ENCODE data around the gene PTPN14. TPM values are rescaled to one million over a fixed set of nuclear protein-coding genes. Genes with fewer than 3 reads are reported as not detected.

The PTPN14 gene
- total RNA-seq, 1 experiment from 2014 or later, result 76.4 TPM

DNA sequence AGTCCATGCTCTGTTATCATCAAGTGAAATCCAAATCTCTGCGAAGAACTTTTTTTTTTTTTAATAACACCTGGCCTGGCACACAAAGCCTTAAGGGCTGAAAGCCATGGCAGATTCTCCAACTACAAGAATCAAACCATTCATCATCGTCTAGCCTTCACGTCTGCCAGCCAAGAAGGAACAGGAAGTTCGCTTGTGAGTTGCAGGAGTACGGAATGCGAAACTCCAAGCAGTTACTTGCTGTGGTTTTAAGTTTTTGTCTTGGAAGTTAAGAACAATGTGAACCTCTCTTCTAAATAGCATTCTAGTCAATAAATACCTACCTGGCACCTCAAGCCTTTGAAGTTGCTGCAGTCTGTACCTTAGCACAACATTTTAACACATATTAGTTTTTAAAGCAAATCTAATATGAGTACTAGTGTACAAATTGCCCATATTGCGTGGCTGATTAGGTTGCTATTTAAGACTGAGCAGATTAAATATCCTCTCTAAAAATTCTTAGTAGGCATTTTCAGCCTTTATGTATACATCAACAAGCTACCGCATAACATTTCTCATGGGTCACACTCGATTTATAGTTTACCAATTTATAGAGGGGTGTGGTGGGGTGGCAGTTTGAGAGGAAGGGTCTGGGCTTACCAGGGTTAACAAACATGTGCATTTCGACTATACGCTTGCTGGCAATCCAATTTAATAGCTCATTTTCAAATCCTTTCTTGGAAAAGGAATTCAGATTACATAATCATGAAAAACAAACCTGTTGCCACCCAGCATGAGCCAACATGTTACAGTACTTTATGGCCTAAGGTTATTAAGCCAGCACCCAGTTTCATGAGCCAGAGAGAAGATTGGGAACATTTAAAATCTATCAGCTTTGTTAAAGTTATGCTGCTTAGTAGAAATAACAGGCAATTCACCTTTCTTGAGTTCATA lies 22.2 kb upstream of the PTPN14 start:
- no peak overlapping the region for H3K4me3 Mint-ChIP-seq
- TF ChIP-seq, protein P1, sequence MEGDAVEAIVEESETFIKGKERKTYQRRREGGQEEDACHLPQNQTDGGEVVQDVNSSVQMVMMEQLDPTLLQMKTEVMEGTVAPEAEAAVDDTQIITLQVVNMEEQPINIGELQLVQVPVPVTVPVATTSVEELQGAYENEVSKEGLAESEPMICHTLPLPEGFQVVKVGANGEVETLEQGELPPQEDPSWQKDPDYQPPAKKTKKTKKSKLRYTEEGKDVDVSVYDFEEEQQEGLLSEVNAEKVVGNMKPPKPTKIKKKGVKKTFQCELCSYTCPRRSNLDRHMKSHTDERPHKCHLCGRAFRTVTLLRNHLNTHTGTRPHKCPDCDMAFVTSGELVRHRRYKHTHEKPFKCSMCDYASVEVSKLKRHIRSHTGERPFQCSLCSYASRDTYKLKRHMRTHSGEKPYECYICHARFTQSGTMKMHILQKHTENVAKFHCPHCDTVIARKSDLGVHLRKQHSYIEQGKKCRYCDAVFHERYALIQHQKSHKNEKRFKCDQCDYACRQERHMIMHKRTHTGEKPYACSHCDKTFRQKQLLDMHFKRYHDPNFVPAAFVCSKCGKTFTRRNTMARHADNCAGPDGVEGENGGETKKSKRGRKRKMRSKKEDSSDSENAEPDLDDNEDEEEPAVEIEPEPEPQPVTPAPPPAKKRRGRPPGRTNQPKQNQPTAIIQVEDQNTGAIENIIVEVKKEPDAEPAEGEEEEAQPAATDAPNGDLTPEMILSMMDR (conservative IDR thresholded peaks at IDR 0.05), result no peak
- H3K9me3 Mint-ChIP-seq, result peaks cover 20 to 21% of the 10 kb centered on the region in 2 experiments
- Histone ChIP-seq H4K8ac (replicated peaks; ENCODE audit: insufficient read length, low read depth, low read length) (no peak overlapping the region), H2AK5ac (ENCODE audit: insufficient read length, low read length) (no peak overlapping the region), H2BK20ac (ENCODE audit: low read depth, low read length, poor library complexity, severe bottlenecking) (no peak overlapping the region), H2BK15ac (ENCODE audit: low read depth, low read length) (no peak overlapping the region), H3K23me2 (ENCODE audit: insufficient read length, low read depth, low read length, poor library complexity, severe bottlenecking) (no peaks in the 10 kb centered on the region), H3K4me2 (ENCODE audit: insufficient read depth, insufficient read length, low read length) (no peak overlapping the region), H2BK5ac (ENCODE audit: insufficient read length, low read length) (no peak overlapping the region), H3K4me1 (ENCODE audit: insufficient read depth, low read length) (no peaks in the 10 kb centered on the region), H3K4ac (ENCODE audit: low read depth, low read length) (no peak overlapping the region), H3K23ac (ENCODE audit: insufficient read length, low read depth, low read length) (no peak overlapping the region), H3K27ac (ENCODE audit: insufficient read length, low read depth, low read length) (no peak overlapping the region), H4K5ac (ENCODE audit: insufficient read length, low read depth, low read length) (no peak overlapping the region), H3K56ac (ENCODE audit: insufficient read length, low read depth, low read length) (no peak overlapping the region), H3K79me2 (ENCODE audit: insufficient read depth, low read length) (no peaks in the 10 kb centered on the region), H2BK120ac (ENCODE audit: low read depth, low read length, poor library complexity, severe bottlenecking) (no peak overlapping the region), H4K91ac (ENCODE audit: insufficient read length, low read depth, low read length) (no peak overlapping the region), H4K20me1 (ENCODE audit: control insufficient read depth, insufficient read depth, insufficient read length) (no peaks in the 10 kb centered on the region), H3K14ac (ENCODE audit: insufficient read depth, low read length) (no peak overlapping the region), H3T11ph (ENCODE audit: low read length) (no peak overlapping the region), H3K27me3 (ENCODE audit: insufficient read depth, low read length) (no peaks in the 10 kb centered on the region), H2BK12ac (ENCODE audit: insufficient read length, low read depth, low read length) (no peak overlapping the region), H3K79me1 (ENCODE audit: insufficient read depth, low read depth, low read length, poor library complexity, severe bottlenecking) (no peaks in the 10 kb centered on the region), H3K18ac (ENCODE audit: insufficient read length, low read depth, low read length) (no peak overlapping the region), H3K9me3 (ENCODE audit: control insufficient read depth, low read depth, low read length) (no peaks in the 10 kb centered on the region), H2AFZ (ENCODE audit: low read length) (no peak overlapping the region), H3K9ac (ENCODE audit: extremely low read depth, insufficient read length, low read length) (no peak overlapping the region)
- no peak overlapping the region for H3K27ac Mint-ChIP-seq
- DNase-seq, result no peak
- H3K4me1 Mint-ChIP-seq, result no peaks in the 10 kb centered on the region
- WGBS (ENCODE audit: extremely low coverage, insufficient read length, low lambda C conversion rate), result no CpG with 5 or more reads among the region's 11 CpGs
- peaks cover 12 to 21% (median 16%) of the 10 kb centered on the region in 3 experiments for H3K36me3 Mint-ChIP-seq (ENCODE audit: insufficient read depth in 1 of 3, low read depth in 3 of 3)
- H3K27me3 Mint-ChIP-seq (ENCODE audit: low read depth), result no peaks in the 10 kb centered on the region; the same call in 1 of the 2 replicates
